Measurements from ENCODE around the gene ABO. TPM values are rescaled to one million over a fixed set of nuclear protein-coding genes. Genes with fewer than 3 reads are reported as not detected.
A peak's percentile ranks its signal among the peaks of the same experiment; 100 is the strongest.

ABO gene
- total RNA-seq, 4 donors from 2014 or later = 1.4 to 18.4 (median 11.5) TPM

- intact Hi-C loops (cut with DNase I; ENCODE audit: low total_unique reads) = no loop called here
- TF ChIP-seq CTCF (IDR thresholded peaks at IDR 0.05) = no peak
- TF ChIP-seq POLR2A (IDR thresholded peaks at IDR 0.05) = no peak
- peak in 1 of 2 donors; percentile 39 for DNase-seq (ENCODE audit: low spot score in 2 of 2)
- 69 to 71% methylated on average over 7 of the region's 7 CpGs for WGBS, 2 donors
- no peak overlapping the region for H3K4me3 ChIP-seq (ENCODE audit: low read depth, poor library complexity, severe bottlenecking)
Measured at GRCh38 chr9:133282464-133283238, 7.7 kb upstream of the ABO start.

GRCh38 chr9:133280392-133280791, 5.4 kb upstream of the ABO start:
- intact Hi-C loops (cut with DNase I; ENCODE audit: low total_unique reads) = no loop called here
- DNase-seq (ENCODE audit: low spot score in 2 of 2) = peak in 1 of 2 donors; percentile 37
- WGBS, 2 donors = 72 to 77% methylated on average over 5 of the region's 5 CpGs
- TF ChIP-seq POLR2A (IDR thresholded peaks at IDR 0.05) = no peak
- no peak overlapping the region for H3K4me3 ChIP-seq (ENCODE audit: low read depth, poor library complexity, severe bottlenecking)

GRCh38 chr9:133278161-133279114, 3.4 kb upstream of the ABO start:
- intact Hi-C loops (cut with DNase I; ENCODE audit: low total_unique reads) = no loop called here
- H3K4me3 ChIP-seq (ENCODE audit: low read depth, poor library complexity, severe bottlenecking) = no peak overlapping the region
- TF ChIP-seq CTCF (IDR thresholded peaks at IDR 0.05) (no peak), POLR2A (IDR thresholded peaks at IDR 0.05) (no peak)
- DNase-seq (ENCODE audit: low spot score in 2 of 2) = peak in 1 of 2 donors; percentile 63
- WGBS, 2 donors = 81 to 89% methylated on average over 12 of the region's 12 CpGs

- intact Hi-C loops (cut with DNase I; ENCODE audit: low total_unique reads) = no loop called here
- H3K4me3 ChIP-seq (ENCODE audit: low read depth, poor library complexity, severe bottlenecking) = no peak overlapping the region
- peak in 1 of 2 donors; percentile 56 for DNase-seq (ENCODE audit: low spot score in 2 of 2)
- WGBS, 2 donors = 79 to 85% methylated on average over 4 of the region's 4 CpGs
- no peak for TF ChIP-seq CTCF (IDR thresholded peaks at IDR 0.05)
- no peak for TF ChIP-seq POLR2A (IDR thresholded peaks at IDR 0.05)
Measured at GRCh38 chr9:133277467-133277866, 2.5 kb upstream of the ABO start.

- DNase-seq (ENCODE audit: low spot score in 2 of 2) = peak in 1 of 2 donors; percentile 45
- H3K4me3 ChIP-seq (ENCODE audit: low read depth, poor library complexity, severe bottlenecking) = no peak overlapping the region
- WGBS, 2 donors = 88 to 89% methylated on average over 9 of the region's 9 CpGs
- TF ChIP-seq CTCF (IDR thresholded peaks at IDR 0.05) (no peak), POLR2A (IDR thresholded peaks at IDR 0.05) (no peak)
- intact Hi-C loops (cut with DNase I; ENCODE audit: low total_unique reads) = no loop called here
Measured at GRCh38 chr9:133276923-133277322, 1.9 kb upstream of the ABO start.
